ENCODE measurements around the gene RINT1. TPM values are rescaled to one million over a fixed set of nuclear protein-coding genes. Genes with fewer than 3 reads are reported as not detected.

Gene RINT1
- total and polyA plus RNA-seq, 2 of the 13 experiments (the other 11 are each of a cell fraction or from before 2014, with no cell fraction given): 14.7 to 19.3 TPM

GRCh38 chr7:105521717-105522463, 10.1 kb upstream of the RINT1 start, which contains the start of gene PUS7 (continued):
- no peak for TF ChIP-seq ZBTB40 (IDR thresholded peaks at IDR 0.05)
- TF ChIP-seq ZBTB40 (CRISPR knock-in tag; IDR thresholded peaks at IDR 0.05): no peak
- no peak; the same call in 1 of the 2 replicates for TF ChIP-seq ZSCAN31 (CRISPR knock-in tag; IDR thresholded peaks at IDR 0.05; ENCODE audit: low read depth)
- TF ChIP-seq ZNF34 (CRISPR knock-in tag; IDR thresholded peaks at IDR 0.05; ENCODE audit: borderline replicate concordance): no peak
- TF ChIP-seq ZNF746 (CRISPR knock-in tag; IDR thresholded peaks at IDR 0.05): no peak
- TF ChIP-seq MYC (CRISPR knock-in tag; IDR thresholded peaks at IDR 0.05; ENCODE audit: borderline replicate concordance): peak; percentile 91
- 0 out of 2 replicates have a peak, but pooled peaks have one; percentile 51 for TF ChIP-seq ZNF761 (CRISPR knock-in tag; conservative IDR thresholded peaks at IDR 0.05)
- no peak for TF ChIP-seq GTF3A (CRISPR knock-in tag; conservative IDR thresholded peaks at IDR 0.05)
- TF ChIP-seq ZBTB39 (CRISPR knock-in tag; IDR thresholded peaks at IDR 0.05): 0 out of 2 replicates have a peak, but pooled peaks have one; percentile 1
- no peak for TF ChIP-seq HDAC2 (CRISPR knock-in tag; IDR thresholded peaks at IDR 0.05)
